NB4 (cell line): ENCODE measurements around the gene INPP5A.

Source experiments
- CTCF ChIP-seq: IDR thresholded peaks from one replicate; pipeline ENCODE4 v1.5.1; 2012; ENCODE audit warnings: low read depth, low read length
- POLR2A ChIP-seq: IDR thresholded peaks from 2 replicates; pipeline ENCODE4 v1.6.1; 2011; ENCODE audit warnings: mild to moderate bottlenecking; ENCODE audit not compliant: insufficient read length; ENCODE audit errors: extremely low read depth

GRCh38 chr10:132702601-132703418, 165.2 kb downstream of the INPP5A start:
- no peak for TF ChIP-seq CTCF
- TF ChIP-seq POLR2A: no peak
